HG03045 (cell line): ENCODE data around the gene SPATA33.
"Not testable (repeated sequence)": the region's sequence is repeated elsewhere in the genome, so short reads cannot be mapped to it uniquely, and the experiment has no call there.

Experiments used
- ATAC-seq: cut with Tn5 transposase; IDR thresholded peaks from one replicate; pipeline ENCODE4 v1.9.1; 2021; ENCODE audit warnings: mild to moderate bottlenecking, moderate library complexity; ENCODE audit not compliant: unreplicated experiment

SPATA33 gene

GRCh38 chr16:89658221-89658879 is 714 bp downstream of the SPATA33 start:
- ATAC-seq = no peak

- ATAC-seq = no peak
Observed at GRCh38 chr16:89660146-89660545, 2.5 kb downstream of the SPATA33 start.

GRCh38 chr16:89661215-89661614 is 3.6 kb downstream of the SPATA33 start:
- ATAC-seq = no peak

GRCh38 chr16:89664238-89664637 is 6.6 kb downstream of the SPATA33 start:
- ATAC-seq = not testable (repeated sequence)

- not testable (repeated sequence) for ATAC-seq
Observed at GRCh38 chr16:89667000-89667399, 9.4 kb downstream of the SPATA33 start.

- ATAC-seq = no peak
Observed at GRCh38 chr16:89667633-89668032, 10.0 kb downstream of the SPATA33 start.

GRCh38 chr16:89668790-89669158 is 11.1 kb downstream of the SPATA33 start:
- ATAC-seq = no peak

GRCh38 chr16:89669755-89670154 is 12.1 kb downstream of the SPATA33 start:
- ATAC-seq = no peak

- no peak for ATAC-seq
Observed at GRCh38 chr16:89670496-89671431, 13.1 kb downstream of the SPATA33 start.

GRCh38 chr16:89671565-89671964 is 13.9 kb downstream of the SPATA33 start:
- not testable (repeated sequence) for ATAC-seq

GRCh38 chr16:89672177-89672941 is 14.7 kb downstream of the SPATA33 start:
- ATAC-seq = no peak

DNA sequence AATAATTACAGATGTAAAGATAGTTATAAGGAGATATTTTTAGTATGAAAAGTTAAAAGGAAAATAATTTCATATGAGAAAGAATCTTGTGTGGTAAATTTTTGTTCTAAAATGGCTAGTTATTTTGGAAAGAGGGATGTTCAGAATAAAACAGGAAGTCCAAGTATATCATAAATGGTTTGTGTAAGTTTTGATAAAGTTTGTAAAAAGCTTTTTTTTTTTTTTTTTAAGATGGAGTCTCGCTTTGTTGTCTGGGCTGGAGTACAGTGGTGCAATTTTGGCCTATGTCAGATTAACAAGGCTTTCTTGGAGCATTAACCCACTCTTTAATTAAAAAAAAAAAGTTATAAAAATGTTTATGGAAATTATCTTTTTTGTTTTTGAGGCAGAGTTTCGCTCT is 20.6 kb downstream of the SPATA33 start:
- no peak for ATAC-seq

DNA sequence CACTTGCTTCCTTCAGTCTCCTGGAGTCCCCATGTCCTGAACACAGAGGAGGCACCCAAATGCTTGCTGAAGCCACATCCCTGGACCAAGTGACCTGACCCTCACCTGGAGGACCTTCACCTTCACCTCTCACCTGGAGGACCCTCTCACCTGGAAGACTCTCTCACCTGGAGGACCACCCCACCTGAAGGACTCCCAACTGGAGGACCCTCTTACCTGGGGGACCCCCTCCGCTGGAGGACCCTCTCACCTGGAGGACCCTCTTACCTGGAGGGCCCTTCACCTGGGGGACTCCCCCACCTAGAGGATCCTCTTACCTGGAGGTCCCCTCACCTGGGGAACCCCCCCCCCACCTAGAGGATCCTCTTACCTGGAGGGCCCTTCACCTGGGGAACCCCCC is 28.3 kb downstream of the SPATA33 start:
- no peak for ATAC-seq

- ATAC-seq = peak; percentile 73
Observed at GRCh38 chr16:89686520-89687091, 29.0 kb downstream of the SPATA33 start, which contains the start of gene CDK10. CDK10 (plus strand) TSS chr16:89686689; CDS start chr16:89686711, 22 bp downstream.

DNA sequence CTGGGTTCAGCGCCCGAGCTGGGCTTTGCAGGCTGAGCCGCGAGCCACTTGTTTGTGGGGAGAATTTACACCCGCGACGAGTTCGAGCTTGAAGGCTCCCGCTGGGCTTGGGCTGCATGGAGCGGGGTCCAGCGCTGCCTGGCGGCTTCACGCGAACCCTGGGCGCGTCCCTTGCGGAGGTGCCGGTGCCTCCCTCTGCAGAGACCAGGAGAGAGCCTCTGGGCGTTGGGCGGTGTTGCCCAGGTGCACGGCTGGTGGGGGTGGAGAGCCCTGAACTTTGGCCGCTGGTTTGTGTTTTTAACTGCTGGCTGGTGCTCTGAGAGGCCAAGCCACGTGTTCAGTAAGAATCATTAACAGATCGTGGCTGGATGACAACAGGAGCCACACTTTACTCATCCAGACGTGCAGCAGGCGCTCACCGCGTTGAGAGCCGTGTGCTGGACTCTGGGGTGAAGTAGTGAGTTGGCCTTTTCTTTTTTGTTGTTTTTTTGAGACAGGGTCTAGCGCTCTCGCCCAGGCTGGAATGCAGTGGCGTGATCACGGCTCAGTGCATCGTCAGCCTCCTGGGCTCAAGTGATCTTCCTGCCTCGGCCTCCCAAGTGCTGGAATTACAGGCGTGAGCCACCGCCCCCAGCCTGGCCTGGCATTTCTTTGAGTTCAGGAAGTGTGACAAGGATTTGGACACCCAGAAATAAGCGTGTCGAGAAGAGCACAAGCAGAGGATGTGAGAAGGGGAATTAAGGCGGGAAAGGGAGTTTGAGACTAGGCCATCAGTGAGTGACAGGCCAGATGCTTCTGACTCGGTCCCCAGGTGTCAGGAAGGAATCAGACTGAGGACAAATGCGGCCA is 29.7 kb downstream of the SPATA33 start:
- ATAC-seq = peak; percentile 34

GRCh38 chr16:89688395-89688794 is 30.8 kb downstream of the SPATA33 start:
- ATAC-seq = no peak

GRCh38 chr16:89689142-89689541 is 31.5 kb downstream of the SPATA33 start:
- no peak for ATAC-seq

DNA sequence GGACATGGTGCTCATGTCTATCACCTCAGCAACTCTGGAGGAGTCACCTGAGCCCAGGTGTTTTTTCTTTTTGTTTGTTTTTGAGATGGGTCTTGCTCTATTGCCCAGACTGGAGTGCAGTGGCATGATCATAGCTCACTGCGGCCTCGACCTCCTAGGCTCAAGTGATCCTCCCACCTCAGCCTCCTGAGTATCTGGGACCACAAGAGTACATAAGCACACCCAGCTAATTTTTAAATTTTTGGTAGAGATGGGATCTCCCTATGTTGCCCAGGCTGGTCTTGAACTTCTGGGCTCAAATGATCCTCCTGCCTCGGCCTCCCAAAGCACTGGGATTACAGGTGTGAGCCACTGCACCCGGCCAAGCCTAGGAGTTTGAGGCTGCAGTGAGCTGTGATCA is 32.0 kb downstream of the SPATA33 start:
- not testable (repeated sequence) for ATAC-seq

- ATAC-seq = no peak
Observed at GRCh38 chr16:89690392-89690901, 32.8 kb downstream of the SPATA33 start.
